IPS-18a (cell line): ENCODE results near the gene TMEM131.
"Not testable (repeated sequence)": the region's sequence is repeated elsewhere in the genome, so short reads cannot be mapped to it uniquely, and the experiment has no call there.

Experiments used
- H3K27ac ChIP-seq: one replicate; pipeline ENCODE4 v1.5.1; 2013; ENCODE audit warnings: low read length
- H3K27me3 ChIP-seq: one replicate; pipeline ENCODE4 v1.6.1; 2013; ENCODE audit warnings: mild to moderate bottlenecking, low read length; ENCODE audit not compliant: control insufficient read depth, insufficient read depth
- H3K36me3 ChIP-seq: one replicate; pipeline ENCODE4 v1.6.1; 2013; ENCODE audit warnings: low read depth, low read length; ENCODE audit not compliant: control insufficient read depth
- H3K4me1 ChIP-seq: one replicate; pipeline ENCODE4 v1.6.1; 2013; ENCODE audit warnings: low read depth, low read length; ENCODE audit not compliant: control insufficient read depth
- H3K4me3 ChIP-seq: one replicate; pipeline ENCODE4 v1.5.1; 2013; ENCODE audit warnings: low read length
- H3K9ac ChIP-seq: one replicate; pipeline ENCODE4 v1.6.1; 2013; ENCODE audit warnings: mild to moderate bottlenecking, low read length, moderate library complexity
- H3K9me3 ChIP-seq: one replicate; pipeline ENCODE4 v1.6.1; 2013; ENCODE audit warnings: low read depth, low read length; ENCODE audit not compliant: control insufficient read depth

Gene TMEM131

GRCh38 chr2:97868986-97869721 lies 126.6 kb downstream of the TMEM131 start:
- Histone ChIP-seq H3K9ac (no peak overlapping the region), H3K4me3 (no peak overlapping the region), H3K27ac (no peak overlapping the region), H3K36me3 (no peaks in the 10 kb centered on the region), H3K27me3 (no peaks in the 10 kb centered on the region), H3K9me3 (no peaks in the 10 kb centered on the region), H3K4me1 (no peaks in the 10 kb centered on the region)

GRCh38 chr2:97863829-97864228 lies 131.9 kb downstream of the TMEM131 start:
- Histone ChIP-seq H3K27ac (no peak overlapping the region), H3K4me3 (no peak overlapping the region), H3K4me1 (peaks cover 4% of the 10 kb centered on the region), H3K27me3 (no peaks in the 10 kb centered on the region), H3K36me3 (peaks cover 3% of the 10 kb centered on the region), H3K9me3 (no peaks in the 10 kb centered on the region), H3K9ac (no peak overlapping the region)

- Histone ChIP-seq H3K4me3 (no peak overlapping the region), H3K4me1 (peaks cover 4% of the 10 kb centered on the region), H3K36me3 (peaks cover 4% of the 10 kb centered on the region), H3K9ac (no peak overlapping the region), H3K27ac (no peak overlapping the region), H3K27me3 (no peaks in the 10 kb centered on the region), H3K9me3 (no peaks in the 10 kb centered on the region)
Measured at GRCh38 chr2:97861177-97861576, 134.6 kb downstream of the TMEM131 start.

- Histone ChIP-seq H3K9me3 (no peaks in the 10 kb centered on the region), H3K4me3 (no peak overlapping the region), H3K27ac (no peak overlapping the region), H3K36me3 (peaks cover 4% of the 10 kb centered on the region), H3K9ac (no peak overlapping the region), H3K4me1 (peaks cover 4% of the 10 kb centered on the region), H3K27me3 (no peaks in the 10 kb centered on the region)
Measured at GRCh38 chr2:97858442-97858841, 137.3 kb downstream of the TMEM131 start.

GRCh38 chr2:97857553-97857952 lies 138.2 kb downstream of the TMEM131 start:
- Histone ChIP-seq H3K9ac (no peak overlapping the region), H3K4me3 (no peak overlapping the region), H3K27me3 (no peaks in the 10 kb centered on the region), H3K9me3 (no peaks in the 10 kb centered on the region), H3K4me1 (no peaks in the 10 kb centered on the region), H3K36me3 (peaks cover 4% of the 10 kb centered on the region), H3K27ac (no peak overlapping the region)

GRCh38 chr2:97853057-97853456 lies 142.7 kb downstream of the TMEM131 start:
- H3K9me3 ChIP-seq, H3K9ac ChIP-seq, H3K27me3 ChIP-seq, H3K4me1 ChIP-seq, H3K27ac ChIP-seq, H3K36me3 ChIP-seq, H3K4me3 ChIP-seq: not testable (repeated sequence)

- H3K36me3 ChIP-seq = no peaks in the 10 kb centered on the region
- no peaks in the 10 kb centered on the region for H3K27me3 ChIP-seq
- H3K4me1 ChIP-seq = no peaks in the 10 kb centered on the region
- no peaks in the 10 kb centered on the region for H3K9me3 ChIP-seq
- H3K9ac ChIP-seq = no peak overlapping the region
- H3K4me3 ChIP-seq = no peak overlapping the region
- H3K27ac ChIP-seq = no peak overlapping the region
Measured at GRCh38 chr2:97851172-97851571, 144.6 kb downstream of the TMEM131 start.

- no peaks in the 10 kb centered on the region for H3K36me3 ChIP-seq
- H3K27me3 ChIP-seq = no peaks in the 10 kb centered on the region
- H3K9ac ChIP-seq = no peak overlapping the region
- H3K9me3 ChIP-seq = no peaks in the 10 kb centered on the region
- H3K4me1 ChIP-seq = no peaks in the 10 kb centered on the region
- H3K4me3 ChIP-seq = no peak overlapping the region
- no peak overlapping the region for H3K27ac ChIP-seq
Measured at GRCh38 chr2:97849881-97850528, 145.7 kb downstream of the TMEM131 start.

- Histone ChIP-seq H3K36me3 (no peaks in the 10 kb centered on the region), H3K4me3 (no peak overlapping the region), H3K27ac (no peak overlapping the region), H3K9me3 (no peaks in the 10 kb centered on the region), H3K4me1 (no peaks in the 10 kb centered on the region), H3K9ac (no peak overlapping the region), H3K27me3 (no peaks in the 10 kb centered on the region)
Measured at GRCh38 chr2:97848306-97848705, 147.4 kb downstream of the TMEM131 start.

GRCh38 chr2:97846716-97847115 lies 149.0 kb downstream of the TMEM131 start:
- H3K27me3 ChIP-seq, H3K9ac ChIP-seq, H3K4me1 ChIP-seq, H3K4me3 ChIP-seq, H3K27ac ChIP-seq, H3K9me3 ChIP-seq, H3K36me3 ChIP-seq: not testable (repeated sequence)

- H3K36me3 ChIP-seq = no peaks in the 10 kb centered on the region
- H3K4me3 ChIP-seq = no peak overlapping the region
- no peaks in the 10 kb centered on the region for H3K27me3 ChIP-seq
- no peak overlapping the region for H3K27ac ChIP-seq
- no peaks in the 10 kb centered on the region for H3K9me3 ChIP-seq
- no peak overlapping the region for H3K9ac ChIP-seq
- no peaks in the 10 kb centered on the region for H3K4me1 ChIP-seq
Measured at GRCh38 chr2:97845818-97846217, 149.9 kb downstream of the TMEM131 start.

GRCh38 chr2:97845133-97845532 lies 150.6 kb downstream of the TMEM131 start:
- Histone ChIP-seq H3K4me3 (no peak overlapping the region), H3K4me1 (no peaks in the 10 kb centered on the region), H3K9ac (no peak overlapping the region), H3K27ac (no peak overlapping the region), H3K9me3 (no peaks in the 10 kb centered on the region), H3K27me3 (no peaks in the 10 kb centered on the region), H3K36me3 (no peaks in the 10 kb centered on the region)
